MM.1S (cell line): ENCODE results near the gene TANC1.

Experiments used
- DNase-seq: peaks from one replicate; pipeline ENCODE4 v3.0.0-alpha.2; 2015
- H2AFZ ChIP-seq: fragments of 300-600 bp; sonication (generic); 2 replicates; pipeline ENCODE4 v1.6.0; 2016; ENCODE audit warnings: antibody characterized with exemption, low read length
- H3F3A ChIP-seq: fragments of 300-600 bp; sonication (generic); 2 replicates; pipeline ENCODE4 v1.6.1; 2016; ENCODE audit warnings: mild to moderate bottlenecking, antibody characterized with exemption, low read length, moderate library complexity, mixed read lengths; ENCODE audit not compliant: insufficient read depth
- H3K27ac ChIP-seq: fragments of 300-600 bp; sonication (generic); 2 replicates; pipeline ENCODE4 v1.5.1; 2016; ENCODE audit warnings: mild to moderate bottlenecking, low read length
- H3K27me3 ChIP-seq: fragments of 300-600 bp; sonication (generic); replicated peaks from 2 replicates; pipeline ENCODE4 v1.6.0; 2016; ENCODE audit warnings: low read length; ENCODE audit not compliant: insufficient read depth
- H3K36me3 ChIP-seq: fragments of 300-600 bp; sonication (generic); replicated peaks from 2 replicates; pipeline ENCODE4 v1.6.1; 2016; ENCODE audit warnings: mild to moderate bottlenecking, low read length, mixed read lengths; ENCODE audit not compliant: insufficient read depth
- H3K4me1 ChIP-seq: fragments of 300-600 bp; sonication (generic); 2 replicates; pipeline ENCODE4 v1.6.1; 2016; ENCODE audit warnings: low read length, mixed read lengths
- H3K4me2 ChIP-seq: fragments of 300-600 bp; sonication (generic); 2 replicates; pipeline ENCODE4 v1.6.0; 2016; ENCODE audit warnings: low read depth, low read length
- H3K4me3 ChIP-seq: fragments of 300-600 bp; sonication (generic); 2 replicates; pipeline ENCODE4 v1.5.1; 2016; ENCODE audit warnings: low read length, mixed read lengths
- H3K79me2 ChIP-seq: fragments of 300-600 bp; sonication (generic); 2 replicates; pipeline ENCODE4 v1.6.1; 2016; ENCODE audit warnings: mixed run types, low read length, mixed read lengths
- H3K9ac ChIP-seq: fragments of 300-600 bp; sonication (generic); 2 replicates; pipeline ENCODE4 v1.6.1; 2016; ENCODE audit warnings: low read length, mixed read lengths
- H3K9me2 ChIP-seq: fragments of 300-600 bp; sonication (generic); replicated peaks from 2 replicates; pipeline ENCODE4 v1.6.1; 2016; ENCODE audit warnings: mild to moderate bottlenecking, low read length, mixed read lengths; ENCODE audit not compliant: insufficient read depth
- H3K9me3 ChIP-seq: fragments of 300-600 bp; sonication (generic); replicated peaks from 2 replicates; pipeline ENCODE4 v1.6.1; 2016; ENCODE audit warnings: mild to moderate bottlenecking, low read length, mixed read lengths; ENCODE audit not compliant: insufficient read depth
- H4K20me1 ChIP-seq: fragments of 300-600 bp; sonication (generic); 2 replicates; pipeline ENCODE4 v1.6.1; 2016; ENCODE audit warnings: mild to moderate bottlenecking, low read length, moderate library complexity, mixed read lengths; ENCODE audit not compliant: insufficient read depth
- EZH2 ChIP-seq: fragments of 300-600 bp; sonication (generic); optimal IDR thresholded peaks from 2 replicates; pipeline ENCODE3; 2017; ENCODE audit warnings: low read depth, mild to moderate bottlenecking, antibody characterized with exemption, low read length, mixed read lengths
- EZH2phosphoT487 ChIP-seq: fragments of 300-600 bp; sonication (generic); IDR thresholded peaks from 2 replicates; pipeline ENCODE4 v1.6.1; 2018; ENCODE audit warnings: antibody characterized with exemption, low read length
- TF ChIP-seq, protein P1 (sequence below): fragments of 300-600 bp; sonication (generic); IDR thresholded peaks from 2 replicates; pipeline ENCODE4 v1.5.1; 2016; ENCODE audit warnings: antibody characterized with exemption, low read length, mixed read lengths

Gene TANC1

GRCh38 chr2:158966312-158966711 is 2.1 kb upstream of the TANC1 start:
- no peak overlapping the region for H3K9ac ChIP-seq
- no peaks in the 10 kb centered on the region for H3K36me3 ChIP-seq
- TF ChIP-seq, protein P1, sequence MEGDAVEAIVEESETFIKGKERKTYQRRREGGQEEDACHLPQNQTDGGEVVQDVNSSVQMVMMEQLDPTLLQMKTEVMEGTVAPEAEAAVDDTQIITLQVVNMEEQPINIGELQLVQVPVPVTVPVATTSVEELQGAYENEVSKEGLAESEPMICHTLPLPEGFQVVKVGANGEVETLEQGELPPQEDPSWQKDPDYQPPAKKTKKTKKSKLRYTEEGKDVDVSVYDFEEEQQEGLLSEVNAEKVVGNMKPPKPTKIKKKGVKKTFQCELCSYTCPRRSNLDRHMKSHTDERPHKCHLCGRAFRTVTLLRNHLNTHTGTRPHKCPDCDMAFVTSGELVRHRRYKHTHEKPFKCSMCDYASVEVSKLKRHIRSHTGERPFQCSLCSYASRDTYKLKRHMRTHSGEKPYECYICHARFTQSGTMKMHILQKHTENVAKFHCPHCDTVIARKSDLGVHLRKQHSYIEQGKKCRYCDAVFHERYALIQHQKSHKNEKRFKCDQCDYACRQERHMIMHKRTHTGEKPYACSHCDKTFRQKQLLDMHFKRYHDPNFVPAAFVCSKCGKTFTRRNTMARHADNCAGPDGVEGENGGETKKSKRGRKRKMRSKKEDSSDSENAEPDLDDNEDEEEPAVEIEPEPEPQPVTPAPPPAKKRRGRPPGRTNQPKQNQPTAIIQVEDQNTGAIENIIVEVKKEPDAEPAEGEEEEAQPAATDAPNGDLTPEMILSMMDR = no peak
- no peak for TF ChIP-seq EZH2phosphoT487
- TF ChIP-seq EZH2 = no peak
- 0 out of 2 replicates have a peak, but pooled peaks cover 4% of the 10 kb centered on the region for H3K27me3 ChIP-seq
- no peaks in the 10 kb centered on the region for H3K9me3 ChIP-seq
- no peak for DNase-seq
- no peaks in the 10 kb centered on the region for H3K9me2 ChIP-seq
- H2AFZ ChIP-seq = no peak overlapping the region
- no peaks in the 10 kb centered on the region for H3K79me2 ChIP-seq
- H3F3A ChIP-seq = peaks cover 3% of the 10 kb centered on the region; the same call in 1 of the 2 replicates
- no peaks in the 10 kb centered on the region; the same call in 1 of the 2 replicates for H3K4me1 ChIP-seq
- no peak overlapping the region for H3K4me2 ChIP-seq
- no peaks in the 10 kb centered on the region for H4K20me1 ChIP-seq
- no peak overlapping the region for H3K4me3 ChIP-seq
- H3K27ac ChIP-seq = no peak overlapping the region

- no peak overlapping the region for H3K27ac ChIP-seq
- DNase-seq = no peak
- H3K9ac ChIP-seq = no peak overlapping the region
- 0 out of 2 replicates have a peak, but pooled peaks cover 4% of the 10 kb centered on the region for H3K27me3 ChIP-seq
- no peak overlapping the region for H2AFZ ChIP-seq
- H3K9me3 ChIP-seq = no peaks in the 10 kb centered on the region
- H3F3A ChIP-seq = peaks cover 3% of the 10 kb centered on the region; the same call in 1 of the 2 replicates
- H3K4me3 ChIP-seq = no peak overlapping the region
- TF ChIP-seq EZH2phosphoT487 (no peak), EZH2 (no peak)
- H3K4me1 ChIP-seq = no peaks in the 10 kb centered on the region; the same call in 1 of the 2 replicates
- H4K20me1 ChIP-seq = no peaks in the 10 kb centered on the region
- no peaks in the 10 kb centered on the region for H3K79me2 ChIP-seq
- no peaks in the 10 kb centered on the region for H3K9me2 ChIP-seq
- no peaks in the 10 kb centered on the region for H3K36me3 ChIP-seq
- no peak overlapping the region for H3K4me2 ChIP-seq
Measured at GRCh38 chr2:158967114-158967730, 1.2 kb upstream of the TANC1 start.

- TF ChIP-seq EZH2 (no peak), EZH2phosphoT487 (no peak)
- TF ChIP-seq, protein P1 = no peak
- peak overlapping the region; percentile 83 for H2AFZ ChIP-seq
- 0 out of 2 replicates have a peak, but pooled peaks cover 4% of the 10 kb centered on the region for H3K27me3 ChIP-seq
Measured at GRCh38 chr2:158967731-158968395, 577 bp upstream of the TANC1 start.

More at GRCh38 chr2:158967731-158968395, 577 bp upstream of the TANC1 start:
- Histone ChIP-seq H3K4me1 (no peaks in the 10 kb centered on the region; the same call in 1 of the 2 replicates), H3F3A (peaks cover 3% of the 10 kb centered on the region; the same call in 1 of the 2 replicates), H3K79me2 (no peaks in the 10 kb centered on the region), H4K20me1 (no peaks in the 10 kb centered on the region), H3K27ac (no peak overlapping the region), H3K9me3 (no peaks in the 10 kb centered on the region), H3K9me2 (no peaks in the 10 kb centered on the region), H3K36me3 (no peaks in the 10 kb centered on the region), H3K4me3 (peak overlapping the region; percentile 78), H3K9ac (peak overlapping the region; percentile 55; the same call in 1 of the 2 replicates), H3K4me2 (peak overlapping the region; percentile 96; the same call in 1 of the 2 replicates)
- no peak for DNase-seq
